ENCODE measurements around the gene PGC.

The PGC gene

GRCh38 chr6:41756354-41756753, 9.2 kb upstream of the PGC start:
- DNase-seq (ENCODE audit: low read depth) = no peak

DNA sequence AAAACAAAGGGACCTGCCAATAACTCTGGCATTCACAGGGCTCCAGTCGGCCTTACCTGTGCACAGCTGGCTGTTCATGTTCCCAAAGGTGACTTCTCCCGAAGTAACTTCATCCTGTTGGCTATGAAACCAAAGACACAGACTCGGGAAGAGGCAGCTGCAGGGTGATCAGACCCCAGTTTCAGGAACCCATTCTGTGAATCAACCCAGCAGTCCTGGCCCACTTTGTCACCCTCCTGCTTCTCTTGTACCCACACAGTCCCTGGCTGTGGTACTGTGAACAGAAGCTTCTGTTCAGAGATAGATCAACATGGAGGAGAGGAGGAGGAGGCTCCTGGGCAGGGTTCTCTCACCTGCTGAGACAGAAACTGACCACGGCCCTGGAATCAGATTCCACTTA, 8.7 kb upstream of the PGC start:
- TF ChIP-seq, protein P1, sequence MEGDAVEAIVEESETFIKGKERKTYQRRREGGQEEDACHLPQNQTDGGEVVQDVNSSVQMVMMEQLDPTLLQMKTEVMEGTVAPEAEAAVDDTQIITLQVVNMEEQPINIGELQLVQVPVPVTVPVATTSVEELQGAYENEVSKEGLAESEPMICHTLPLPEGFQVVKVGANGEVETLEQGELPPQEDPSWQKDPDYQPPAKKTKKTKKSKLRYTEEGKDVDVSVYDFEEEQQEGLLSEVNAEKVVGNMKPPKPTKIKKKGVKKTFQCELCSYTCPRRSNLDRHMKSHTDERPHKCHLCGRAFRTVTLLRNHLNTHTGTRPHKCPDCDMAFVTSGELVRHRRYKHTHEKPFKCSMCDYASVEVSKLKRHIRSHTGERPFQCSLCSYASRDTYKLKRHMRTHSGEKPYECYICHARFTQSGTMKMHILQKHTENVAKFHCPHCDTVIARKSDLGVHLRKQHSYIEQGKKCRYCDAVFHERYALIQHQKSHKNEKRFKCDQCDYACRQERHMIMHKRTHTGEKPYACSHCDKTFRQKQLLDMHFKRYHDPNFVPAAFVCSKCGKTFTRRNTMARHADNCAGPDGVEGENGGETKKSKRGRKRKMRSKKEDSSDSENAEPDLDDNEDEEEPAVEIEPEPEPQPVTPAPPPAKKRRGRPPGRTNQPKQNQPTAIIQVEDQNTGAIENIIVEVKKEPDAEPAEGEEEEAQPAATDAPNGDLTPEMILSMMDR (IDR thresholded peaks at IDR 0.05; ENCODE audit: low read depth, low read length) = no peak
- TF ChIP-seq POLR2A (IDR thresholded peaks at IDR 0.05; ENCODE audit: extremely low read depth, insufficient read length) = no peak
- TF ChIP-seq MYC (IDR thresholded peaks at IDR 0.05; ENCODE audit: low read depth, low read length) = no peak
- TF ChIP-seq MAX (IDR thresholded peaks at IDR 0.05; ENCODE audit: low read depth, low read length) = no peak
- no peak overlapping the region for H3K4me3 ChIP-seq (ENCODE audit: low read depth, low read length)

More at GRCh38 chr6:41756354-41756753, 9.2 kb upstream of the PGC start:
- H3K4me3 ChIP-seq (ENCODE audit: low read depth, low read length) = no peak overlapping the region
- TF ChIP-seq POLR2A (IDR thresholded peaks at IDR 0.05; ENCODE audit: extremely low read depth, insufficient read length) (no peak), MAX (IDR thresholded peaks at IDR 0.05; ENCODE audit: low read depth, low read length) (no peak), MYC (IDR thresholded peaks at IDR 0.05; ENCODE audit: low read depth, low read length) (no peak)
- TF ChIP-seq, protein P1 (IDR thresholded peaks at IDR 0.05; ENCODE audit: low read depth, low read length) = no peak

GRCh38 chr6:41750374-41750773, 3.2 kb upstream of the PGC start:
- no peak for DNase-seq (ENCODE audit: low read depth)
- H3K4me3 ChIP-seq (ENCODE audit: low read depth, low read length) = no peak overlapping the region
- TF ChIP-seq MYC (IDR thresholded peaks at IDR 0.05; ENCODE audit: low read depth, low read length) = no peak
- TF ChIP-seq MAX (IDR thresholded peaks at IDR 0.05; ENCODE audit: low read depth, low read length) = no peak

More for the DNA sequence above, 8.7 kb upstream of the PGC start:
- no peak for DNase-seq (ENCODE audit: low read depth)

- TF ChIP-seq, protein P1 (IDR thresholded peaks at IDR 0.05; ENCODE audit: low read depth, low read length) = no peak
- TF ChIP-seq POLR2A (IDR thresholded peaks at IDR 0.05; ENCODE audit: extremely low read depth, insufficient read length) (no peak), MAX (IDR thresholded peaks at IDR 0.05; ENCODE audit: low read depth, low read length) (no peak), MYC (IDR thresholded peaks at IDR 0.05; ENCODE audit: low read depth, low read length) (no peak)
- H3K4me3 ChIP-seq (ENCODE audit: low read depth, low read length) = no peak overlapping the region
- DNase-seq (ENCODE audit: low read depth) = no peak
Measured at GRCh38 chr6:41748542-41748941, 1.3 kb upstream of the PGC start.

GRCh38 chr6:41748102-41748477, 893 bp upstream of the PGC start:
- DNase-seq (ENCODE audit: low read depth) = no peak
- TF ChIP-seq MAX (IDR thresholded peaks at IDR 0.05; ENCODE audit: low read depth, low read length) = no peak
- H3K4me3 ChIP-seq (ENCODE audit: low read depth, low read length) = no peak overlapping the region

- no peak for TF ChIP-seq MYC (IDR thresholded peaks at IDR 0.05; ENCODE audit: low read depth, low read length)
- no peak for TF ChIP-seq POLR2A (IDR thresholded peaks at IDR 0.05; ENCODE audit: extremely low read depth, insufficient read length)
- TF ChIP-seq MAX (IDR thresholded peaks at IDR 0.05; ENCODE audit: low read depth, low read length) = no peak
- TF ChIP-seq, protein P1 (IDR thresholded peaks at IDR 0.05; ENCODE audit: low read depth, low read length) = no peak
Measured at GRCh38 chr6:41746107-41746506, 1.1 kb downstream of the PGC start.

More at GRCh38 chr6:41746107-41746506, 1.1 kb downstream of the PGC start:
- no peak overlapping the region for H3K4me3 ChIP-seq (ENCODE audit: low read depth, low read length)
- DNase-seq (ENCODE audit: low read depth) = no peak
